PFSK-1 (cell line): Measurements from ENCODE around the gene DMAP1.

ENCODE experiments used
- REST ChIP-seq, 2 experiments: IDR thresholded peaks; 2 replicates each; pipeline versions ENCODE4 v1.6.1 to v1.8.0; 2011 to 2012; ENCODE audit warnings: low read depth in 2 of 2, low read length in 2 of 2, control low read depth in 1 of 2, inconsistent platforms in 1 of 2, mild to moderate bottlenecking in 1 of 2, moderate library complexity in 1 of 2; ENCODE audit not compliant: insufficient read depth in 1 of 2
- SIN3A ChIP-seq: IDR thresholded peaks from 2 replicates; pipeline ENCODE4 v1.6.1; 2012; ENCODE audit warnings: mild to moderate bottlenecking, low read length, moderate library complexity, borderline replicate concordance; ENCODE audit not compliant: insufficient read depth

GRCh38 chr1:44239331-44239960, 26.2 kb downstream of the DMAP1 start:
- TF ChIP-seq SIN3A (no peak), REST (IDR thresholded peaks at IDR 0.05; ENCODE audit: insufficient read depth in 1 of 2, low read depth in 2 of 2, low read length in 2 of 2) (no peak)
